ENCODE measurements around the gene ATP23.

ATP23 gene
- total RNA-seq: 5.6 to 7.1 reads per million in 2 donors

GRCh38 chr12:57941165-57941894 is at the start of gene ATP23:
TSS of gene ATP23 (plus strand) at chr12:57941567. CDS start at chr12:57941702, 135 bp downstream.
- DNase-seq: peak; percentile 71 to 96 (median 88)

GRCh38 chr12:57892232-57892972 is 49.0 kb upstream of the ATP23 start:
- no peak for DNase-seq

GRCh38 chr12:57893431-57894353 is 47.7 kb upstream of the ATP23 start:
- DNase-seq: no peak

GRCh38 chr12:57894399-57895292 is 46.7 kb upstream of the ATP23 start:
- no peak for DNase-seq

- DNase-seq: no peak
These were observed 45.8 kb upstream of the ATP23 start for GRCh38 chr12:57895389-57896114.

GRCh38 chr12:57896115-57896433 is 45.3 kb upstream of the ATP23 start:
- DNase-seq: no peak

GRCh38 chr12:57896434-57897201 is 44.7 kb upstream of the ATP23 start:
- DNase-seq: peak in 1 of 5 experiments; percentile 33

GRCh38 chr12:57897286-57897974 is 43.9 kb upstream of the ATP23 start:
- peak in 1 of 5 experiments; percentile 62 for DNase-seq

GRCh38 chr12:57898308-57898970 is 42.9 kb upstream of the ATP23 start:
- DNase-seq: peak in 1 of 5 experiments; percentile 37

GRCh38 chr12:57899010-57899662 is 42.2 kb upstream of the ATP23 start:
- DNase-seq: peak; percentile 53 to 89 (median 73)

GRCh38 chr12:57902478-57902969 is 38.8 kb upstream of the ATP23 start:
- no peak for DNase-seq

- no peak for DNase-seq
These were observed 36.9 kb upstream of the ATP23 start for GRCh38 chr12:57904426-57904825.

GRCh38 chr12:57904848-57905811 is 36.2 kb upstream of the ATP23 start:
- peak; percentile 56 to 76 (median 69) for DNase-seq

- no peak for DNase-seq
These were observed 35.4 kb upstream of the ATP23 start for GRCh38 chr12:57905812-57906475.

GRCh38 chr12:57906821-57907220 is 34.5 kb upstream of the ATP23 start:
- DNase-seq: no peak

- no peak for DNase-seq
These were observed 34.1 kb upstream of the ATP23 start for GRCh38 chr12:57907281-57907680.

- no peak for DNase-seq
These were observed 32.9 kb upstream of the ATP23 start for GRCh38 chr12:57908511-57908910.

All from T-helper 2 cell (primary cell).